ENCODE measurements around the gene CNOT4.

DNA sequence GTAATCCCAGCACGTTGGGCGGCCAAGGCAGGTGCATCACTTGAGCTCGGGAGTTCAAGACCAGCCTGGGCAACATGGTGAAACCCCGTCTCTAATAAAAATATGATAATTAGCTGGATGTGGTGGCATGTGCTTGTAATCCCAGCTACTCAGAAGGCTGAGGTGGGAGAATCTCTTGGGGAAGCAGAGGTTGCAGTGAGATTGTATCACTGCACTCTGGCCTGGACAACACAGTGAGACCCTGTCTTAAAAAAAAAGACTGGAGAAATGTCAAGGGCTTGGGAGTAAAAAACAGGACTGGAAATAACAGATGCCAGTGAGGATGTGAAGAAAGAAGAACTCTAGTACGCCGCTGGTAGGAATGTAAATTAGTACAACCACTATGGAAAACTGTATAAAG, 31.1 kb upstream of the CNOT4 start:
- TF ChIP-seq, protein P1, sequence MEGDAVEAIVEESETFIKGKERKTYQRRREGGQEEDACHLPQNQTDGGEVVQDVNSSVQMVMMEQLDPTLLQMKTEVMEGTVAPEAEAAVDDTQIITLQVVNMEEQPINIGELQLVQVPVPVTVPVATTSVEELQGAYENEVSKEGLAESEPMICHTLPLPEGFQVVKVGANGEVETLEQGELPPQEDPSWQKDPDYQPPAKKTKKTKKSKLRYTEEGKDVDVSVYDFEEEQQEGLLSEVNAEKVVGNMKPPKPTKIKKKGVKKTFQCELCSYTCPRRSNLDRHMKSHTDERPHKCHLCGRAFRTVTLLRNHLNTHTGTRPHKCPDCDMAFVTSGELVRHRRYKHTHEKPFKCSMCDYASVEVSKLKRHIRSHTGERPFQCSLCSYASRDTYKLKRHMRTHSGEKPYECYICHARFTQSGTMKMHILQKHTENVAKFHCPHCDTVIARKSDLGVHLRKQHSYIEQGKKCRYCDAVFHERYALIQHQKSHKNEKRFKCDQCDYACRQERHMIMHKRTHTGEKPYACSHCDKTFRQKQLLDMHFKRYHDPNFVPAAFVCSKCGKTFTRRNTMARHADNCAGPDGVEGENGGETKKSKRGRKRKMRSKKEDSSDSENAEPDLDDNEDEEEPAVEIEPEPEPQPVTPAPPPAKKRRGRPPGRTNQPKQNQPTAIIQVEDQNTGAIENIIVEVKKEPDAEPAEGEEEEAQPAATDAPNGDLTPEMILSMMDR (conservative IDR thresholded peaks at IDR 0.05 in 1 of 2, IDR thresholded peaks at IDR 0.05 in 1 of 2; ENCODE audit: extremely low read depth in 1 of 2, insufficient read depth in 1 of 2, low read depth in 1 of 2, low read length in 2 of 2), result no peak
- no peak for TF ChIP-seq EZH2 (IDR thresholded peaks at IDR 0.05; ENCODE audit: borderline replicate concordance, low read length)
